Liver (tissue), 9 donors: Measurements from ENCODE around the gene PDE10A. TPM values are rescaled to one million over a fixed set of nuclear protein-coding genes. Genes with fewer than 3 reads are reported as not detected.

Source experiments
- DNase-seq: peaks from one replicate; pipeline ENCODE4 v3.0.0-alpha.2; 2017; ENCODE audit warnings: low spot score
- H3K27ac ChIP-seq, 2 donors: one replicate each; pipeline ENCODE4 v1.7.0; 2013; ENCODE audit warnings: inconsistent platforms in 2 of 2, low read length in 2 of 2, control low read depth in 1 of 2, low read depth in 1 of 2, mild to moderate bottlenecking in 1 of 2
- H3K27me3 ChIP-seq, 4 donors: one replicate each; pipeline versions ENCODE4 v1.6.1 to v1.7.0; 2013; ENCODE audit warnings: low read length in 3 of 4, inconsistent platforms in 1 of 4, mild to moderate bottlenecking in 1 of 4, moderate library complexity in 1 of 4; ENCODE audit not compliant: control insufficient read depth in 4 of 4, insufficient read depth in 4 of 4
- H3K36me3 ChIP-seq, 4 donors: one replicate each; pipeline versions ENCODE4 v1.6.1 to v1.7.0; 2013; ENCODE audit warnings: low read length in 3 of 4, mild to moderate bottlenecking in 3 of 4, low read depth in 1 of 4, moderate library complexity in 1 of 4; ENCODE audit not compliant: control insufficient read depth in 4 of 4, insufficient read depth in 3 of 4
- H3K4me1 ChIP-seq, 4 donors: one replicate each; pipeline versions ENCODE4 v1.6.1 to v1.7.0; 2013; ENCODE audit warnings: low read length in 3 of 4, mild to moderate bottlenecking in 3 of 4, moderate library complexity in 1 of 4; ENCODE audit not compliant: control insufficient read depth in 4 of 4, insufficient read depth in 4 of 4
- H3K4me3 ChIP-seq, 3 donors: one replicate each; pipeline versions ENCODE4 v1.6.1 to v1.7.0; 2013; ENCODE audit warnings: low read length in 3 of 3, control low read depth in 1 of 3, low read depth in 1 of 3, mild to moderate bottlenecking in 1 of 3
- H3K9ac ChIP-seq, 2 donors: one replicate each; pipeline ENCODE4 v1.7.0; 2013; ENCODE audit warnings: low read length in 2 of 2, mild to moderate bottlenecking in 2 of 2, moderate library complexity in 2 of 2, control low read depth in 1 of 2, low read depth in 1 of 2
- H3K9me3 ChIP-seq, 4 donors: one replicate each; pipeline versions ENCODE4 v1.6.1 to v1.7.0; 2013; ENCODE audit warnings: low read length in 3 of 4; ENCODE audit not compliant: control insufficient read depth in 4 of 4
- ATF3 ChIP-seq: IDR thresholded peaks from 2 replicates; pipeline ENCODE4 v1.6.1; 2016; ENCODE audit warnings: antibody characterized with exemption
- CTCF ChIP-seq: fragments of 150-350 bp; IDR thresholded peaks from 2 replicates; pipeline ENCODE4 v1.5.1; 2017; ENCODE audit warnings: improper control_type of control experiment, low read depth, low read length; ENCODE audit not compliant: missing input control
- EGR1 ChIP-seq, 2 donors: IDR thresholded peaks; 2 replicates each; pipeline ENCODE4 v1.6.1; 2016 to 2018; ENCODE audit warnings: antibody characterized with exemption in 2 of 2, low read depth in 2 of 2
- FOXA1 ChIP-seq: IDR thresholded peaks from 2 replicates; pipeline ENCODE4 v1.6.1; 2016; ENCODE audit warnings: antibody characterized with exemption
- GABPA ChIP-seq, 2 donors: IDR thresholded peaks in 1 of 2; conservative IDR thresholded peaks in 1 of 2; 2 replicates each; pipeline ENCODE4 v1.6.1; 2016; ENCODE audit warnings: antibody characterized with exemption in 2 of 2, mild to moderate bottlenecking in 1 of 2, moderate library complexity in 1 of 2
- HNF4A ChIP-seq, 2 donors: conservative IDR thresholded peaks; 2 replicates each; pipeline ENCODE4 v1.6.1; 2016; ENCODE audit warnings: antibody characterized with exemption in 2 of 2, mild to moderate bottlenecking in 2 of 2
- HNF4G ChIP-seq: IDR thresholded peaks from 2 replicates; pipeline ENCODE4 v1.6.1; 2016; ENCODE audit warnings: antibody characterized with exemption
- JUND ChIP-seq, 2 donors: IDR thresholded peaks; 2 replicates each; pipeline ENCODE4 v1.6.1; 2016; ENCODE audit warnings: antibody characterized with exemption in 2 of 2
- MAX ChIP-seq: IDR thresholded peaks from 2 replicates; pipeline ENCODE4 v1.6.1; 2016; ENCODE audit warnings: antibody characterized with exemption
- NR2F2 ChIP-seq: IDR thresholded peaks from 2 replicates; pipeline ENCODE4 v1.6.1; 2016; ENCODE audit warnings: antibody characterized with exemption
- RAD21 ChIP-seq, 2 donors: IDR thresholded peaks; 2 replicates each; pipeline ENCODE4 v1.6.1; 2016; ENCODE audit warnings: antibody characterized with exemption in 2 of 2, mild to moderate bottlenecking in 2 of 2
- REST ChIP-seq: IDR thresholded peaks from 2 replicates; pipeline ENCODE4 v1.6.1; 2016; ENCODE audit warnings: antibody characterized with exemption, mild to moderate bottlenecking
- RXRA ChIP-seq, 2 donors: IDR thresholded peaks; 2 replicates each; pipeline ENCODE4 v1.6.1; 2017 to 2018; ENCODE audit warnings: antibody characterized with exemption in 2 of 2, mild to moderate bottlenecking in 1 of 2
- SP1 ChIP-seq: IDR thresholded peaks from 2 replicates; pipeline ENCODE4 v1.6.1; 2018; ENCODE audit warnings: antibody characterized with exemption, mild to moderate bottlenecking
- TAF1 ChIP-seq: conservative IDR thresholded peaks from 2 replicates; pipeline ENCODE4 v1.6.1; 2016; ENCODE audit warnings: antibody characterized with exemption, mild to moderate bottlenecking
- YY1 ChIP-seq: IDR thresholded peaks from 2 replicates; pipeline ENCODE4 v1.6.1; 2016; ENCODE audit warnings: antibody characterized with exemption, mild to moderate bottlenecking
- ZBTB33 ChIP-seq: IDR thresholded peaks from 2 replicates; pipeline ENCODE4 v1.6.1; 2016; ENCODE audit warnings: antibody characterized with exemption
- WGBS: extraction: QIAGEN DNeasy Blood & Tissue Kit; methylation state at CpG from one replicate; pipeline ENCODE4 v1.1.7; 2013; 5-methylcytosine and 5-hydroxymethylcytosine counted together
- polyA plus RNA-seq, 2 donors: library from polyadenylated mRNA; stranded (reverse) in 1 of 2; unstranded in 1 of 2; fragments of 200-250 nt in 1 of 2; fragments of >200 nt in 1 of 2; fragmentation: Nextera tagmentation in 1 of 2; extraction: Ambion mirVana in 1 of 2; gene quantifications; one replicate each; pipeline versions ENCODE4 v1.2.1 to v1.2.3, GENCODE V29; 2013 to 2015
- total RNA-seq, 2 donors: library from RNA; depleted of rRNA; stranded (reverse); fragments of >200 nt; gene quantifications; one replicate each; pipeline ENCODE4 v1.2.3, GENCODE V29; 2014
- donor health status: healthy.
- donor health status: healthy.
- donor health status: healthy.
- donor health status: healthy.
- donor health status: healthy.

Gene PDE10A
- total and polyA plus RNA-seq, 4 donors: 0.20 to 1.7 (median 0.47) TPM

- WGBS: 84% methylated on average over 9 of the region's 9 CpGs
- H3K9me3 ChIP-seq: no peaks in the 10 kb centered on the region
- no peak for TF ChIP-seq HNF4G
- no peak overlapping the region for H3K27ac ChIP-seq
- no peaks in the 10 kb centered on the region for H3K27me3 ChIP-seq
- no peak overlapping the region for H3K4me3 ChIP-seq
- H3K9ac ChIP-seq: no peak overlapping the region
- DNase-seq: no peak
- H3K36me3 ChIP-seq: no peaks in the 10 kb centered on the region
- H3K4me1 ChIP-seq: no peaks in the 10 kb centered on the region
These were observed 174.3 kb downstream of the PDE10A start for GRCh38 chr6:165488624-165489295.

- Histone ChIP-seq H3K27ac (no peak overlapping the region), H3K36me3 (no peaks in the 10 kb centered on the region), H3K4me3 (no peak overlapping the region), H3K27me3 (no peaks in the 10 kb centered on the region), H3K4me1 (no peaks in the 10 kb centered on the region), H3K9me3 (no peaks in the 10 kb centered on the region), H3K9ac (no peak overlapping the region)
- TF ChIP-seq HNF4A (conservative IDR thresholded peaks at IDR 0.05): no peak
- no peak for TF ChIP-seq FOXA1
- no peak for TF ChIP-seq YY1
- no peak for TF ChIP-seq HNF4G
- no peak for TF ChIP-seq MAX
- TF ChIP-seq ZBTB33: no peak
- no peak for TF ChIP-seq GABPA (IDR thresholded peaks at IDR 0.05 in 1 of 2, conservative IDR thresholded peaks at IDR 0.05 in 1 of 2)
- TF ChIP-seq TAF1: no peak
- TF ChIP-seq REST: no peak
- TF ChIP-seq RAD21 (IDR thresholded peaks at IDR 0.05): no peak
- no peak for TF ChIP-seq ATF3
- TF ChIP-seq JUND (IDR thresholded peaks at IDR 0.05): no peak
- TF ChIP-seq NR2F2: no peak
- TF ChIP-seq RXRA (IDR thresholded peaks at IDR 0.05): no peak
- TF ChIP-seq SP1: no peak
- TF ChIP-seq EGR1 (IDR thresholded peaks at IDR 0.05; ENCODE audit: low read depth in 2 of 2): no peak
- TF ChIP-seq CTCF: no peak
- DNase-seq: no peak
These were observed 175.1 kb downstream of the PDE10A start for GRCh38 chr6:165487950-165488349.
